Neural cell (in vitro differentiated cells): ENCODE results near the gene EBF3. TPM values are rescaled to one million over a fixed set of nuclear protein-coding genes. Genes with fewer than 3 reads are reported as not detected.

Source experiments
- H2AFZ ChIP-seq: fragments of 200-600, 300-800 bp; sonication (generic), shearing (Covaris generic); 2 replicates; pipeline ENCODE4 v1.6.0; 2014; ENCODE audit warnings: low read depth, mild to moderate bottlenecking, antibody characterized with exemption, low read length, moderate library complexity
- H3F3A ChIP-seq: fragments of 200-600 bp; shearing (Covaris generic); 2 replicates; pipeline ENCODE4 v1.6.1; 2016; ENCODE audit warnings: mild to moderate bottlenecking, moderate library complexity, mixed read lengths, antibody characterized with exemption, low read length; ENCODE audit not compliant: insufficient read depth, poor library complexity, severe bottlenecking
- H3K27ac ChIP-seq: fragments of 200-600, 300-800 bp; sonication (generic), shearing (Covaris generic); 2 replicates; pipeline ENCODE4 v1.5.1; 2014; ENCODE audit warnings: mild to moderate bottlenecking, low read length, moderate library complexity
- H3K27me3 ChIP-seq: fragments of 300-800, 200-600 bp; sonication (generic), shearing (Covaris generic); 2 replicates; pipeline ENCODE4 v1.6.0; 2014; ENCODE audit warnings: mild to moderate bottlenecking, low read depth, low read length, moderate library complexity; ENCODE audit not compliant: insufficient read depth
- H3K36me3 ChIP-seq: fragments of 300-800, 200-600 bp; sonication (generic), shearing (Covaris generic); 2 replicates; pipeline ENCODE4 v1.5.1; 2014; ENCODE audit warnings: mild to moderate bottlenecking, antibody characterized with exemption, low read length, moderate library complexity; ENCODE audit not compliant: insufficient read depth
- H3K4me2 ChIP-seq: fragments of 300-800, 200-600 bp; sonication (generic), shearing (Covaris generic); 2 replicates; pipeline ENCODE4 v1.6.0; 2014; ENCODE audit warnings: mild to moderate bottlenecking, low read length
- H3K4me3 ChIP-seq: fragments of 300-800, 200-600 bp; sonication (generic), shearing (Covaris generic); 2 replicates; pipeline ENCODE4 v1.5.1; 2014; ENCODE audit warnings: mild to moderate bottlenecking, low read length, moderate library complexity
- H3K79me2 ChIP-seq: fragments of 200-600 bp; shearing (Covaris generic); replicated peaks from 2 replicates; pipeline ENCODE4 v1.6.0; 2014; ENCODE audit warnings: mild to moderate bottlenecking, low read length, moderate library complexity; ENCODE audit not compliant: insufficient read depth
- H3K9ac ChIP-seq: fragments of 300-800, 200-600 bp; sonication (generic), shearing (Covaris generic); 2 replicates; pipeline ENCODE4 v1.6.1; 2016; ENCODE audit warnings: mild to moderate bottlenecking, low read length, mixed read lengths
- H3K9me2 ChIP-seq: fragments of 200-600 bp; shearing (Covaris generic); 2 replicates; pipeline ENCODE4 v1.6.1; 2016; ENCODE audit warnings: mild to moderate bottlenecking, low read length, mixed read lengths; ENCODE audit not compliant: insufficient read depth
- H3K9me3 ChIP-seq: fragments of 200-600, 300-800 bp; sonication (generic), shearing (Covaris generic); 2 replicates; pipeline ENCODE4 v1.6.1; 2016; ENCODE audit warnings: mild to moderate bottlenecking, mixed run types, low read length, moderate library complexity, mixed read lengths
- H4K20me1 ChIP-seq: fragments of 200-600 bp; shearing (Covaris generic); 2 replicates; pipeline ENCODE4 v1.6.1; 2016; ENCODE audit warnings: mild to moderate bottlenecking, mixed run types; ENCODE audit not compliant: insufficient read depth
- CTCF ChIP-seq: fragments of 450-650 bp; IDR thresholded peaks from 2 replicates; pipeline ENCODE4 v1.5.1; 2014; ENCODE audit warnings: antibody characterized with exemption, mild to moderate bottlenecking, moderate library complexity; ENCODE audit not compliant: poor library complexity, severe bottlenecking
- EP300 ChIP-seq: fragments of 450-650 bp; conservative IDR thresholded peaks from 2 replicates; pipeline ENCODE4 v1.6.1; 2014; ENCODE audit warnings: antibody characterized with exemption, mild to moderate bottlenecking, moderate library complexity; ENCODE audit not compliant: poor library complexity, severe bottlenecking
- EZH2 ChIP-seq: fragments of 200-600, 300-800 bp; shearing (Covaris generic), sonication (generic); IDR thresholded peaks from 2 replicates; pipeline ENCODE4 v1.6.1; 2014; ENCODE audit warnings: antibody characterized with exemption, low read length, borderline replicate concordance, mild to moderate bottlenecking; ENCODE audit not compliant: insufficient read depth, poor library complexity, severe bottlenecking
- MXI1 ChIP-seq: fragments of 450-650 bp; conservative IDR thresholded peaks from 2 replicates; pipeline ENCODE4 v1.6.1; 2014; ENCODE audit warnings: antibody characterized with exemption, mild to moderate bottlenecking; ENCODE audit not compliant: poor library complexity, severe bottlenecking
- POLR2AphosphoS5 ChIP-seq: IDR thresholded peaks from 2 replicates; pipeline ENCODE4 v1.6.1; 2012
- RAD21 ChIP-seq: fragments of 450-650 bp; conservative IDR thresholded peaks from 2 replicates; pipeline ENCODE4 v1.6.1; 2014; ENCODE audit warnings: antibody characterized with exemption, mild to moderate bottlenecking, moderate library complexity
- REST ChIP-seq: IDR thresholded peaks from 2 replicates; pipeline ENCODE4 v1.6.1; 2012; ENCODE audit warnings: borderline replicate concordance
- SMC3 ChIP-seq: fragments of 450-650 bp; conservative IDR thresholded peaks from 2 replicates; pipeline ENCODE4 v1.6.1; 2014; ENCODE audit warnings: antibody characterized with exemption, mild to moderate bottlenecking, moderate library complexity; ENCODE audit not compliant: poor library complexity
- TAF1 ChIP-seq: IDR thresholded peaks from 2 replicates; pipeline ENCODE4 v1.6.1; 2012; ENCODE audit warnings: low read depth
- polyA plus RNA-seq: library from polyadenylated mRNA; depleted of rRNA; stranded (reverse); fragments of >200 nt; gene quantifications from 2 replicates; pipeline ENCODE4 v1.2.3, GENCODE V29; 2014

The EBF3 gene
- polyA plus RNA-seq, 1 donor from 2014 or later, result 0.38 TPM

- Histone ChIP-seq H2AFZ (no peak overlapping the region), H3K4me3 (no peak overlapping the region), H3K27me3 (no peaks in the 10 kb centered on the region), H3K27ac (no peak overlapping the region), H4K20me1 (no peaks in the 10 kb centered on the region), H3K79me2 (no peaks in the 10 kb centered on the region), H3K4me2 (no peak overlapping the region), H3K9me3 (no peaks in the 10 kb centered on the region), H3K9me2 (no peaks in the 10 kb centered on the region), H3K9ac (no peak overlapping the region), H3K36me3 (no peaks in the 10 kb centered on the region), H3F3A (no peaks in the 10 kb centered on the region)
- TF ChIP-seq MXI1 (no peak), POLR2AphosphoS5 (no peak), REST (no peak), EZH2 (no peak), EP300 (no peak), CTCF (no peak), SMC3 (no peak), TAF1 (no peak), RAD21 (no peak)
These were observed 64.6 kb downstream of the EBF3 start for GRCh38 chr10:129899276-129900130.

GRCh38 chr10:129898706-129899268 lies 65.3 kb downstream of the EBF3 start:
- H3K9ac ChIP-seq, result no peak overlapping the region
- no peak overlapping the region for H3K4me2 ChIP-seq
- H3F3A ChIP-seq, result no peaks in the 10 kb centered on the region
- H4K20me1 ChIP-seq, result no peaks in the 10 kb centered on the region
- H3K4me3 ChIP-seq, result no peak overlapping the region
- no peaks in the 10 kb centered on the region for H3K79me2 ChIP-seq
- H3K27ac ChIP-seq, result no peak overlapping the region
- H3K9me2 ChIP-seq, result no peaks in the 10 kb centered on the region
- TF ChIP-seq MXI1 (no peak), EP300 (no peak), CTCF (no peak)
- no peaks in the 10 kb centered on the region for H3K9me3 ChIP-seq
- H3K36me3 ChIP-seq, result no peaks in the 10 kb centered on the region
- H3K27me3 ChIP-seq, result no peaks in the 10 kb centered on the region
- no peak overlapping the region for H2AFZ ChIP-seq
